HEK293 (cell line): ENCODE measurements around the gene YOD1.

ENCODE experiments used
- CTCF ChIA-PET: fragments of 350-600 bp; formaldehyde crosslinking; extraction: SDS; loops from one replicate; lab custom pipeline; 2021; ENCODE audit warnings: antibody characterized with exemption; lab: Yijun Ruan, JAX
- POLR2A ChIA-PET: fragments of 300-600 bp; formaldehyde crosslinking; extraction: SDS; loops from one replicate; lab custom pipeline; 2020; ENCODE audit warnings: antibody characterized with exemption, inconsistent platforms; lab: Yijun Ruan, JAX
- H3K27ac ChIP-seq: fragments of 200-500 bp; sonication (Bioruptor generic); 2 replicates; pipeline ENCODE4 v1.5.1; 2014; ENCODE audit warnings: low read depth, low read length, control low read depth, inconsistent platforms; ENCODE audit errors: extremely low read depth
- H3K36me3 ChIP-seq, 2 experiments: fragments of 200-500 bp in 1 of 2; sonication (Bioruptor generic) in 1 of 2; 1 replicate in 1 of 2; 2 replicates in 1 of 2; pipeline ENCODE4 v1.5.1; 2014 to 2017; ENCODE audit warnings: inconsistent platforms in 2 of 2, low read length in 2 of 2; ENCODE audit not compliant: control insufficient read depth in 2 of 2, insufficient read depth in 1 of 2
- H3K4me1 ChIP-seq: fragments of 200-500 bp; sonication (Bioruptor generic); 2 replicates; pipeline ENCODE4 v1.5.1; 2014; ENCODE audit warnings: mild to moderate bottlenecking, low read length, inconsistent platforms; ENCODE audit not compliant: control insufficient read depth, insufficient read depth
- H3K4me3 ChIP-seq: 2 replicates; pipeline ENCODE4 v1.5.1; 2011; ENCODE audit warnings: low read depth, mild to moderate bottlenecking, control low read depth, low read length, moderate library complexity
- H3K9me3 ChIP-seq: fragments of 200-500 bp; sonication (Bioruptor generic); 2 replicates; pipeline ENCODE4 v1.5.1; 2014; ENCODE audit warnings: low read depth, low read length, inconsistent platforms; ENCODE audit not compliant: control insufficient read depth, insufficient read depth
- HOXA7 ChIP-seq: sonication (generic); formaldehyde crosslinking; IDR thresholded peaks from 2 replicates; pipeline ENCODE4 v1.8.1; 2022; ENCODE audit warnings: missing genetic modification reagents, borderline replicate concordance
- OVOL3 ChIP-seq: fragments of 450-650 bp; formaldehyde crosslinking; IDR thresholded peaks from 2 replicates; pipeline ENCODE4 v1.5.1; 2016; ENCODE audit warnings: missing biosample characterization, missing genetic modification characterization
- PRDM1 ChIP-seq: fragments of 450-650 bp; formaldehyde crosslinking; IDR thresholded peaks from 2 replicates; pipeline ENCODE4; 2016; ENCODE audit warnings: missing biosample characterization, missing genetic modification characterization
- PRDM4 ChIP-seq: fragments of 450-650 bp; formaldehyde crosslinking; IDR thresholded peaks from 2 replicates; pipeline ENCODE4 v1.5.1; 2017; ENCODE audit warnings: missing biosample characterization, missing genetic modification characterization
- RBAK ChIP-seq: fragments of 450-650 bp; formaldehyde crosslinking; IDR thresholded peaks from 2 replicates; pipeline ENCODE4 v1.5.1; 2016; ENCODE audit warnings: missing biosample characterization, missing genetic modification characterization
- SALL2 ChIP-seq: fragments of 450-650 bp; formaldehyde crosslinking; IDR thresholded peaks from 2 replicates; pipeline ENCODE4 v1.5.0; 2017; ENCODE audit warnings: missing biosample characterization, mild to moderate bottlenecking, missing genetic modification characterization, borderline replicate concordance
- SP7 ChIP-seq: fragments of 450-650 bp; formaldehyde crosslinking; IDR thresholded peaks from 2 replicates; pipeline ENCODE4 v1.5.1; 2016; ENCODE audit warnings: missing biosample characterization, missing genetic modification characterization
- ZBTB10 ChIP-seq: fragments of 450-650 bp; formaldehyde crosslinking; IDR thresholded peaks from 2 replicates; pipeline ENCODE4 v1.5.1; 2016; ENCODE audit warnings: missing biosample characterization, missing genetic modification characterization
- ZBTB6 ChIP-seq: fragments of 450-650 bp; formaldehyde crosslinking; IDR thresholded peaks from 2 replicates; pipeline ENCODE4 v1.5.1; 2017; ENCODE audit warnings: missing biosample characterization, missing genetic modification characterization
- ZIC2 ChIP-seq: fragments of 450-650 bp; formaldehyde crosslinking; IDR thresholded peaks from 2 replicates; pipeline ENCODE4 v1.5.1; 2016; ENCODE audit warnings: missing biosample characterization, missing genetic modification characterization
- ZNF214 ChIP-seq: fragments of 450-650 bp; formaldehyde crosslinking; IDR thresholded peaks from 2 replicates; pipeline ENCODE4 v1.5.1; 2017; ENCODE audit warnings: missing biosample characterization, mild to moderate bottlenecking, missing genetic modification characterization, borderline replicate concordance
- ZNF23 ChIP-seq: fragments of 450-650 bp; formaldehyde crosslinking; IDR thresholded peaks from 2 replicates; pipeline ENCODE4 v1.5.1; 2016; ENCODE audit warnings: missing biosample characterization, missing genetic modification characterization, borderline replicate concordance
- ZNF239 ChIP-seq: fragments of 450-650 bp; formaldehyde crosslinking; IDR thresholded peaks from 2 replicates; pipeline ENCODE4 v1.5.1; 2016; ENCODE audit warnings: missing biosample characterization, missing genetic modification characterization
- ZNF26 ChIP-seq: fragments of 450-650 bp; formaldehyde crosslinking; IDR thresholded peaks from 2 replicates; pipeline ENCODE4 v1.5.1; 2016; ENCODE audit warnings: missing biosample characterization, missing genetic modification characterization
- ZNF274 ChIP-seq, 2 experiments: fragments of 200-500 bp in 1 of 2; fragments of 450-650 bp in 1 of 2; sonication (Bioruptor generic) in 1 of 2; formaldehyde crosslinking in 1 of 2; IDR thresholded peaks; 2 replicates each; pipeline versions ENCODE4 v1.5.1 to v1.6.1; 2014 to 2016; ENCODE audit warnings: borderline replicate concordance in 1 of 2, inconsistent platforms in 1 of 2, low read length in 1 of 2, missing biosample characterization in 1 of 2, missing genetic modification characterization in 1 of 2
- ZNF280D ChIP-seq: fragments of 450-650 bp; formaldehyde crosslinking; IDR thresholded peaks from 2 replicates; pipeline ENCODE4 v1.5.1; 2016; ENCODE audit warnings: missing biosample characterization, missing genetic modification characterization
- ZNF521 ChIP-seq: fragments of 450-650 bp; formaldehyde crosslinking; IDR thresholded peaks from 2 replicates; pipeline ENCODE4 v1.5.1; 2017; ENCODE audit warnings: missing biosample characterization, mild to moderate bottlenecking, missing genetic modification characterization
- ZNF555 ChIP-seq: fragments of 450-650 bp; formaldehyde crosslinking; conservative IDR thresholded peaks from 2 replicates; pipeline ENCODE4 v1.5.1; 2017; ENCODE audit warnings: missing biosample characterization, mild to moderate bottlenecking, missing genetic modification characterization, inconsistent platforms
- ZNF600 ChIP-seq: fragments of 450-650 bp; formaldehyde crosslinking; IDR thresholded peaks from 2 replicates; pipeline ENCODE4 v1.5.1; 2016; ENCODE audit warnings: missing biosample characterization, missing genetic modification characterization
- ZNF621 ChIP-seq: fragments of 450-650 bp; formaldehyde crosslinking; IDR thresholded peaks from 2 replicates; pipeline ENCODE4 v1.5.1; 2017; ENCODE audit warnings: missing biosample characterization, missing genetic modification characterization
- ZNF830 ChIP-seq: fragments of 450-650 bp; IDR thresholded peaks from 2 replicates; pipeline ENCODE4 v1.5.0; 2018; ENCODE audit warnings: missing biosample characterization, missing genetic modification characterization, low read depth, mild to moderate bottlenecking, moderate library complexity

Gene YOD1

GRCh38 chr1:207028884-207029650 is 21.9 kb downstream of the YOD1 start (continued):
- TF ChIP-seq ZNF274 (IDR thresholded peaks at IDR 0.05; ENCODE audit: low read length) (no peak), ZNF274 (tag by site-specific recombination; IDR thresholded peaks at IDR 0.05; ENCODE audit: borderline replicate concordance) (no peak), ZNF23 (tag by site-specific recombination) (no peak), ZNF555 (tag by site-specific recombination) (no peak), ZNF600 (no peak)

GRCh38 chr1:207027921-207028320 is 23.1 kb downstream of the YOD1 start:
- no peaks in the 10 kb centered on the region for H3K4me1 ChIP-seq
- ChIA-PET POLR2A (no interaction called here), CTCF (interaction anchor here (0.5 kb wide), 1 partner anchor 1809 kb away, joined by 3 read pairs; no protein-coding TSS in a partner anchor)
- H3K4me3 ChIP-seq: no peak overlapping the region
- H3K36me3 ChIP-seq: no peaks in the 10 kb centered on the region
- TF ChIP-seq ZNF280D (no peak), ZNF521 (no peak), ZNF621 (no peak), RBAK (no peak), OVOL3 (no peak), HOXA7 (CRISPR knock-in tag) (no peak), PRDM1 (tag by site-specific recombination) (no peak), SALL2 (tag by site-specific recombination) (no peak), SP7 (tag by site-specific recombination) (no peak), ZNF830 (tag by site-specific recombination) (no peak), ZIC2 (tag by site-specific recombination) (no peak)
- H3K27ac ChIP-seq: no peak overlapping the region
- no peaks in the 10 kb centered on the region for H3K9me3 ChIP-seq

- no peaks in the 10 kb centered on the region for H3K4me1 ChIP-seq
- H3K4me3 ChIP-seq: no peak overlapping the region
- CTCF ChIA-PET: interaction anchor here (0.5 kb wide), 1 partner anchor 1809 kb away, joined by 3 read pairs; no protein-coding TSS in a partner anchor
- POLR2A ChIA-PET: no interaction called here
- TF ChIP-seq ZNF214 (no peak), ZNF26 (tag by site-specific recombination) (no peak), ZNF521 (no peak), ZNF239 (tag by site-specific recombination) (no peak), PRDM4 (tag by site-specific recombination) (no peak), ZBTB6 (no peak), ZBTB10 (tag by site-specific recombination) (no peak)
- TF ChIP-seq, all 188 proteins: peak for 0
- no peaks in the 10 kb centered on the region for H3K9me3 ChIP-seq
- H3K36me3 ChIP-seq: no peaks in the 10 kb centered on the region
- H3K27ac ChIP-seq: no peak overlapping the region
Observed at GRCh38 chr1:207027206-207027777, 23.7 kb downstream of the YOD1 start.
